Erythroblast (primary cell): ENCODE results near the gene SPO11.

Experiments used
- GATA1 ChIP-seq: IDR thresholded peaks from 2 replicates; pipeline ENCODE4 v1.6.1; 2011; ENCODE audit warnings: low read depth, mild to moderate bottlenecking, control low read depth, low read length, moderate library complexity
- POLR2A ChIP-seq: IDR thresholded peaks from 2 replicates; pipeline ENCODE4 v1.6.1; 2011; ENCODE audit warnings: mild to moderate bottlenecking, low read length

GRCh38 chr20:57387463-57387862 is 57.9 kb downstream of the SPO11 start:
- no peak for TF ChIP-seq POLR2A
- no peak for TF ChIP-seq GATA1
